ENCODE measurements around the gene PRKG1. TPM values are rescaled to one million over a fixed set of nuclear protein-coding genes. Genes with fewer than 3 reads are reported as not detected.

PRKG1 gene
- total and polyA plus RNA-seq, 2 donors from 2014 or later: 3.6 to 14.8 TPM

GRCh38 chr10:51313251-51313650, 239.0 kb downstream of the PRKG1 start:
- no peaks in the 10 kb centered on the region for H3K9me3 ChIP-seq (ENCODE audit: control insufficient read depth in 2 of 3, insufficient read depth in 1 of 3, low read length in 3 of 3)
- no peak for DNase-seq
- intact Hi-C loops (cut with DNase I): no loop called here
- H3K27me3 ChIP-seq (ENCODE audit: control insufficient read depth, insufficient read depth, low read length): no peaks in the 10 kb centered on the region
- H3K9ac ChIP-seq (ENCODE audit: low read length in 3 of 3): no peak overlapping the region
- H3K36me3 ChIP-seq (ENCODE audit: control insufficient read depth in 2 of 3, insufficient read depth in 3 of 3, low read length in 3 of 3): no peaks in the 10 kb centered on the region
- TF ChIP-seq, protein P1, sequence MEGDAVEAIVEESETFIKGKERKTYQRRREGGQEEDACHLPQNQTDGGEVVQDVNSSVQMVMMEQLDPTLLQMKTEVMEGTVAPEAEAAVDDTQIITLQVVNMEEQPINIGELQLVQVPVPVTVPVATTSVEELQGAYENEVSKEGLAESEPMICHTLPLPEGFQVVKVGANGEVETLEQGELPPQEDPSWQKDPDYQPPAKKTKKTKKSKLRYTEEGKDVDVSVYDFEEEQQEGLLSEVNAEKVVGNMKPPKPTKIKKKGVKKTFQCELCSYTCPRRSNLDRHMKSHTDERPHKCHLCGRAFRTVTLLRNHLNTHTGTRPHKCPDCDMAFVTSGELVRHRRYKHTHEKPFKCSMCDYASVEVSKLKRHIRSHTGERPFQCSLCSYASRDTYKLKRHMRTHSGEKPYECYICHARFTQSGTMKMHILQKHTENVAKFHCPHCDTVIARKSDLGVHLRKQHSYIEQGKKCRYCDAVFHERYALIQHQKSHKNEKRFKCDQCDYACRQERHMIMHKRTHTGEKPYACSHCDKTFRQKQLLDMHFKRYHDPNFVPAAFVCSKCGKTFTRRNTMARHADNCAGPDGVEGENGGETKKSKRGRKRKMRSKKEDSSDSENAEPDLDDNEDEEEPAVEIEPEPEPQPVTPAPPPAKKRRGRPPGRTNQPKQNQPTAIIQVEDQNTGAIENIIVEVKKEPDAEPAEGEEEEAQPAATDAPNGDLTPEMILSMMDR (IDR thresholded peaks at IDR 0.05; ENCODE audit: borderline replicate concordance, extremely low read depth, insufficient read depth): no peak
- H3K4me1 ChIP-seq (ENCODE audit: control insufficient read depth in 2 of 3, insufficient read depth in 2 of 3, low read depth in 1 of 3, low read length in 3 of 3): no peaks in the 10 kb centered on the region
- FAIRE-seq: no peak
- no peak overlapping the region for H3K27ac ChIP-seq (ENCODE audit: low read depth in 2 of 2, low read length in 2 of 2)
- H3K4me3 ChIP-seq (ENCODE audit: low read length in 3 of 3): no peak overlapping the region

DNA sequence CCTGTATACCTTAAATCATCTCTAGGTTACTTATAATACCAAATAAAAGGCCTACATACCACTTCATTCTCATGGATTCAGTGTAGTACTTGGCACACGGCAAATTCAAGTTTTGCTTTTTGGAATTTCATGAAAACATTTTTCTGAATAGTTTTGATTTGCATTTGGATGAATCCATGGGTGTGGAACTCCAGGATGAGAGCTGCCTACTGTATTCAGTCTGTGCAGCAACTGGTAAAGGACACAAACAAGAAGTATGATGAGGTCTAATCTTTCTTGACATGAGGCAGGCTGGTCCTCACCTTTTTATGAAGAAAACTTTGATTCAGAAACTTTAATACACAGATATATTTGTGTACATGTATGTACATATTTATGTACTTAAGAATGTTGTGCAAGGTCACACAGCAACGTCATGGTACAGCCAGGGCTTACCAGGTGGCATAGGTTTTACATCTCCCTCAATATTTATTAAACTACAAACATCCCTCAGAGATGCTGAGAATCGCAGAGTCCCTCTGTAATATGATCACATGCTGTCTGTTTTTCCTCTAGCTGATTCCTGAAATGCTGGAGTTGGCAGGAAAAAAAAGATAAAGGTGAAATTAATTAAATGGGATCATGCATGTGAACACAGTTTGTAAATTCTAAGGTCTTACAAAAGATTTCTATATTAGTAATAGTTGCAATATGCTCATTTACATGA, 239.6 kb downstream of the PRKG1 start:
- FAIRE-seq: no peak
- Histone ChIP-seq H3K27ac (ENCODE audit: low read depth in 2 of 2, low read length in 2 of 2) (no peak overlapping the region), H3K4me1 (ENCODE audit: control insufficient read depth in 2 of 3, insufficient read depth in 2 of 3, low read depth in 1 of 3, low read length in 3 of 3) (no peaks in the 10 kb centered on the region), H3K9me3 (ENCODE audit: control insufficient read depth in 2 of 3, insufficient read depth in 1 of 3, low read length in 3 of 3) (no peaks in the 10 kb centered on the region), H3K4me3 (ENCODE audit: low read length in 3 of 3) (no peak overlapping the region), H3K27me3 (ENCODE audit: control insufficient read depth, insufficient read depth, low read length) (no peaks in the 10 kb centered on the region), H3K9ac (ENCODE audit: low read length in 3 of 3) (no peak overlapping the region), H3K36me3 (ENCODE audit: control insufficient read depth in 2 of 3, insufficient read depth in 3 of 3, low read length in 3 of 3) (no peaks in the 10 kb centered on the region)
- DNase-seq: no peak
- TF ChIP-seq, protein P1 (IDR thresholded peaks at IDR 0.05; ENCODE audit: borderline replicate concordance, extremely low read depth, insufficient read depth): no peak
- intact Hi-C loops (cut with DNase I): no loop called here

DNA sequence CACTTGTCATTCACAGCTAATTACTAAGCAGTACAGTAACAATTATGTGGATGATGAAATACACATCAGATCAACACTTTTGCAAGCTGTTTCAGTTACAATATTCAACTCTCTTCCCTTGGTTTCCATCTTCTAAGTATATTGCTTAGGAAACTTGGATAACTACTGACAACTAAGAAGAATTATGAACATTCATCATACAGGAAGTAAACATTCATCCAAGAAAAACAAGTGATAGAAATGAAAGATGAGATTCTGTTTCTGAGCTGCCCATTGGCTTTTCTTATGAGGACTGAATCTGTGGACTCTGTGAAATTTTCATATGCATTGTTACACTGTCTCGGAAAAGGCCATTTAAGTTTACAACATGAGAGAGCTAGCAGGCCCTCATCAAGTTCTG, 240.2 kb downstream of the PRKG1 start:
- Histone ChIP-seq H3K9ac (ENCODE audit: low read length in 3 of 3) (no peak overlapping the region), H3K4me3 (ENCODE audit: low read length in 3 of 3) (no peak overlapping the region), H3K27me3 (ENCODE audit: control insufficient read depth, insufficient read depth, low read length) (no peaks in the 10 kb centered on the region), H3K27ac (ENCODE audit: low read depth in 2 of 2, low read length in 2 of 2) (no peak overlapping the region), H3K36me3 (ENCODE audit: control insufficient read depth in 2 of 3, insufficient read depth in 3 of 3, low read length in 3 of 3) (no peaks in the 10 kb centered on the region), H3K9me3 (ENCODE audit: control insufficient read depth in 2 of 3, insufficient read depth in 1 of 3, low read length in 3 of 3) (no peaks in the 10 kb centered on the region), H3K4me1 (ENCODE audit: control insufficient read depth in 2 of 3, insufficient read depth in 2 of 3, low read depth in 1 of 3, low read length in 3 of 3) (no peaks in the 10 kb centered on the region)
- peak in 2 of 5 donors; percentile 23 to 67 for DNase-seq
- TF ChIP-seq, protein P1 (IDR thresholded peaks at IDR 0.05; ENCODE audit: borderline replicate concordance, extremely low read depth, insufficient read depth): no peak
- intact Hi-C loops (cut with DNase I): no loop called here
- FAIRE-seq: no peak
